Kasumi-1 (cell line): Measurements from ENCODE around the gene CCDC6.
A peak's percentile ranks its signal among the peaks of the same experiment; 100 is the strongest.

ENCODE experiments used
- DNase-seq, 2 experiments: peaks; one replicate each; lab custom pipeline; 2025; lab: John Stamatoyannopoulos, UW

CCDC6 gene

DNA sequence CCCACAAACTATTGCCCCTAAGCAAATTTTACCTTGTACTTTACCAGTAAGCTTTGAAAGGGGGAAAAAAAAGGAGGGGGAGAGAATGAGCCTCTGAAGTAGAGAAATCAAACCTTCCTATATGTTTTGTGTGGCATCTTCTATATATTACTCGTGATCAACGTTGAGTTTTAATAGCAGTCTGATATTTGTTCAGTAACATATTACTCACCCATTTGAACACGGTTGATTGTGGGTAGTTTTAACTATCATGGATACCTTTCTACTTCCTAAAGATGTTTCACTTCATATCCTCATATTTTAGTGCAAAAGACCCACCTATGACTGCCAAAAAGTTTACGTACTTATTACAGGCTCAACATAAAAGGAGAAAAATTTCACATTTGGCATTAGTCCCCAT is 54.5 kb downstream of the CCDC6 start:
- no peak for DNase-seq

DNA sequence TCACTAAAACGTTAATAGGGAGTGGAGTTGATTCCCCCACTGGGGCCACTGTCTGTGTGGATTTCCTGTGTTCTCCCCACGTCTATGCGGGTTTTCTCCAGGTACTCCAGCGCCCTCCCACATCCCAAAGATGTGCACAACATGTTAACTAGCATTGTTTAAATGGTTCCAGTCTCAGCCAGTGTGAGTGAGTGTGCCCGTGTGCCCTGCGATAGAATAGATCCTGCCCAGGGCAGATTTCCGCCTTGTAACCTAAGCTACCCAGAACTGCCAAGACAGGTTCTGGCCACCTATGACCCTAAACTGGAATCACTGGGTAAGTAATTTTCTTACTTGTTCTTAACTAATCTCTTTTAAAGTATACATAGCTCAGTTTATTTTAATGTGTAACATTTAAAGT is 58.5 kb downstream of the CCDC6 start:
- no peak for DNase-seq

DNA sequence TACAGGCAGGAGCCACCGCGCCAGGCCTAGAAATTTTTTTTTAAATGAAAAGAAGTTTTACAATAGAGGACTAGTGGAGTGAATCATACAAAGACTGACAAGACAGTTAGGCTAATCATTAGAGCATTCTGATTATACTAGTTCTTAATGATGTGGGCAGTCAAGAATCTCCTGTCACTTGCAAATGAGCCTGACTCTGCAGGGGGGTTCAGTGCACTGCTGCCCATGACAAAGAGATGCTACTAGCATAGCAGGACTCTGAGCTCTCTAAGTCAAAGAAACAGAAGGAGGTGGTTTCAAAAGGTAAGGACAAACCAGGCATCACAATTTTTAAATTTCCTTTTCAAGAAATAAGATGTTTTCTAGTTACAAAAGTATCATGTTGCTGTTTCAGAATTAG is 59.0 kb downstream of the CCDC6 start:
- no peak for DNase-seq

DNA sequence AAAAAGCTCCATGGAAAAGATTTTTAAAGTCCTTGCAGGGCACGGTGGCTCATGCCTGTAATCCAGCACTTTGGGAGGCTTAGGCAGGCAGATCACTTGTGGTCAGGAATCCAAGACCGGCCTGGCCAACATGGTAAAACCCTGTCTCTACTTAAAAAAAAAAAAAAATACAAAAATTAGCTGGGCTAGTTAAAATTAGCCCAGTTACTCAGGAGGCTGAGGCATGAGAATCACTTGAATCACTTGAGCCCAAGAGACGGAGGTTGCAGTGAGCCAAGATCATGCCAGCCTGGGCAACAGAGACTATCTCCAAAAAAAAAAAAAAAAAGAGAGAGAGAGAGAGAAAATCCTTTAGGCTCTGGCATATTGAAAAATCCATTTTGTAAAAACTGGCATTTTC is 61.9 kb downstream of the CCDC6 start:
- no peak for DNase-seq

DNA sequence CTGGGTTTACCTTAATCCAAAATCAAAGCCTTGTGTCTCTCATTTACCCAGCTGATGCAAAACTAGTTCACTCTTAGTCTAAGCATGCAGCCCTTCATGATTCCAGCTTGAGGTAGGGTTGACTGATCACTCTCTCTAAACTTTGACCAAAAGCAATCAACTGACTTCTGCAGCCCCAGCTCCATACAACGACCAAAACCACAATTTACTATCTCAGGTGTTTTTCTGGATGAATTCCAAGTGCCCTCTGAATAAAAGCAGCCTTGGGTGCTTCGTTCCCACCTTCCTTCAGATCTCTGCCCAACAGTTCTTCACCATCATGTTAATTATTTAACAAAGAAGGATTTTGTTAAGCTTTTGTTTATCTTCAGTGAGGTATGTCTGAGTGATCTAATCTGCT is 62.6 kb downstream of the CCDC6 start:
- DNase-seq: no peak

DNA sequence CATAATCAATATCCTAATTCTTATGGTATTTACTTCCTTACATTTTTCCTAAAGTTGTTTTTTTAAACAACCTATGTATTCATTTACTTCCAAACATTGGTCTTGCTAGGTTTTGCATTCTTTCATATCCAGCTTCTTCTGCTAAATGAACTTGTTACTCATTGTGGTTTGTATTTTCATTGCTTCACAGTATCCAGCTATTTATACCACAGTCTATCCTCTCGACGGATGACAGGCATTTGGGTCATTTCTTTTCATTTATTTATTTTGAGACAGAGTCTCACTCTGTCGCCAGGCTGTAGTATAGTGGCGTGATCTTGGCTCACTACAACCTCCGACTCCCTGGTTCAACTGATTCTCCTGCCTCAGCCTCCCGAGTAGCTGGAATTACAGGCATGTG is 66.8 kb downstream of the CCDC6 start:
- peak; percentile 16 to 39 for DNase-seq

DNA sequence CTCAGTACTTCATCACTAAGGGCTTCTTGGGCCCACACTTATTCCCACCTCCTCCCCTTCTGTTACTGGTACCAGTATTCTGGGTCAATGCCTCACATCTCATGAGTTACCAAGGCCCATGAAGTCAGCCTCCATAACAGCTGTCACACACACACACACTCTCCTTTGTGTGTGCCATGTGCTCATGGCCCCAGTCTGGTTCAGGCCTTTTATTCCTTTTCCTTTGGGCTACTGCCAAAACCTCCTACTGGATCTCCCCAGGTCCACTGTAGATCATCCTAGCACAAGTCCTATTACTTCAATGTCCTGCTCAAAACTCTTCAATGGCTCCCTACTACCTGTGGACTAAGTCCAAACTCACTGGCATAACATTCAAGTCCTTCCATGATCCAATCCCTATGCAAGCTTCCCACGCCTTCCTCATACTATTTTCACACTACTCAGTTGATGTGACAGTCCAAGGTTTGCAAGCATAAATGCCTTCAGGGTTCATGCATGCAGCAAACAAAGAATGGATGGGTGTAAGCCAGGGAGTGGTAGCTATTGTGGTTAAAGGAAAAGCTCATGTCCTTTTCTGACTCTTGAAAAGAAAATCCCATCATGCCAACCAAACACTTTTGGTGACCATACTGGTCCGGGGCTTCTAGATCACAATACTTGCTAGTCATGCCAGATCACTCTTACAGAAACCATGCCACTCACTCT is 68.1 kb downstream of the CCDC6 start:
- no peak for DNase-seq

DNA sequence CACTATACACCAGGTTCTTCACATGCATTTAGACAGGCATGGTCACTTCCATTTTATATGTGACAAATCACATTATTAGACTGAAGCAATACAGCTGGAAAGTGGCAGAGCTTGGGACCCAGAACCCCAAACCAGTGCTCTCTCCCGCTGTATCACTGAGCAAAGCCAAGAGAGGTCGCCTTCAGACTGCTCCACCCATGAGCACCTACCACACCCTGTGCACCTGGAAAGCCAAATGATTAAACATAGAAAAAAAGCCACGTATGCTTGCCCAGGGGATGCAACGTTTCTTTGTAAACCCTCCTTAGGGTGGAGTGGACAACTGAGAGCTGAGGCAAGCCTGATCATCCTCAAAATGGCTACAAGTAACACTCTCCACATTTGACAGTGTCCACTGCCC is 72.5 kb downstream of the CCDC6 start:
- DNase-seq: no peak

DNA sequence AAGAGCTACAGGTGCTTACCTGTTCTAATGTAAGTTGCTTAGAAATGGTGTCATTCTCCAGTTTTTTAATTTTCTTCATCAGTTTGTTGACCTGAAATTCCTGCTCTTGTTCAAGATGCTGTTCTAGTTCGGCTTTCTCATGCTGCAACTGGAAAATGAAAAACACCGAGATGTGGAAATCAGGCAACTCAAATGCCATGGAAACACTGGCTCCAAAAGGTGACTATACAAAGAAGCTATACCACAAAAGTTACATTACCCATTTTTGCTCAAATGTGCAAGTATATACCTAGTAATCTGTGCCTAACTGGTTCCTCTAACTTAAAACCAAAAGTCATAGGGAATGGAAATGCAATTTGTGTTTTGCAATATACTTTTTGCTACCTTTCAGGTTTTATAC is 73.8 kb downstream of the CCDC6 start:
- DNase-seq: no peak

DNA sequence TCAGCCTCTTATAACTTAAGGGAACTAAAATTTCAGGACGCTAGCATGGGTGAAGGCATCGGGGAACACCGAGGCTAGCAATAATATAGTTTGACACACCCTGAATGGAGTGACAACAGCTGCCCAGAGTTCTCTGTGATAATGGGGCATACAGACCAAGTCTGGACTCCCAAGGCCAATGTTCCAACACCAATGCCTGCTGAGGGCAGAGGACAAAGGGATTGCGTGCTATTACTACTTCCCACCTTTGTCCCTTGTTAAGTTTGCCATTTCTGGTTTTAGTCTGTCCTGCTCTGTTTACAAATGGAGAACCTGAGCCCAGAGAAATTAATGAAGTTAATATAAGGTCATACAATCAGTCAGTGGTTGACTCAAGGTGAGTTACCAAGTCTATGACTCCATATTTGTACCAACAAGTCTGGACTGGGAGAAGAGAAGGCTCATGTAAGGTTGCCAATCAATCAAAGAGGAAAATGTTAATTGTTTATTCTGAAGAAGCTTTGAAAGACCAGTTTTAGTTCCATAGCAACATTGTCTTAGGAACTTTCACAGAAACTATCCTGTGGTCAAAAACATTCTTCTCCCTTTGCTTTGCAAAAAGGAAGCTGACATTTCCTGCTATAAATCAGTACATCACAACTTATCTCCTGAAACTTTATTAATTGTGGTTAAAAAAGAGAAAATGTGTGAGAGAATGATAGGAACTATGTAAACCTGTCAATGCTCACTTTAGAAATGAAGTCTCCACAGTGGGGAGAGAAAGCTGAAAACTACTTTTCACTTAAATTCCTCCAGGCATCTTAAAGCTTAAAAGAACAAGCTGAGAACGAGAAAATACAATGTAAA is 74.5 kb downstream of the CCDC6 start:
- DNase-seq: no peak

DNA sequence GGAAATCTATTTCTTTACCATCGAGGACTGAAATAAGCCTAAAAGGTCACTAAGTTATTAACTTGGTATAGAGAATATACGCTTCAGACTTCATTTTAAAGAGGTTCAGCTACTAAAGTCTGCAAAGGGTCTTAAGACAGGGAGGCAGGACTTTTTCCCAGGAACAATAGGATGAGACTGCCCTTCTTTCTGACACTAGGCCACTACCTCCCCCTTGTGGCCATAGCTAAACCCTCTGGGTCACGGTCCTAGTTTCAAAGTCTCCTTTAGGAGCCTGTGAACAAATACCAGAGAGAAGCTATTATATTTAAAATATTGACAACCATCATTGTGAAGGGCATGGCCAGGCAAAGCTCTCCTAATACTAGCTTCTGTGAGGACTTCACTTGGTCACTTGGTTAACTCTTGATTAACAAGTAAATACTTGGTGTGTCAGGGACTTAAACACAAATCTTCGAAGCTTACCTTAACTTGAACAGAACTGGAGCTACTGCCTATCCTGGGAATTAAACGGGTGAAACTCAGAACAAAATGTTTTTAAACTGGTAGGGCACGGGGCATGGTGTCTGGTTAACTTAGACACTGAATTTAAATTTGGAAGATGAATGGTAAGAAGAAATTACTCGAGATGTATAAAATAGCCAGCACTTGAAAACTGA is 75.6 kb downstream of the CCDC6 start:
- DNase-seq: peak; percentile 72 to 77

DNA sequence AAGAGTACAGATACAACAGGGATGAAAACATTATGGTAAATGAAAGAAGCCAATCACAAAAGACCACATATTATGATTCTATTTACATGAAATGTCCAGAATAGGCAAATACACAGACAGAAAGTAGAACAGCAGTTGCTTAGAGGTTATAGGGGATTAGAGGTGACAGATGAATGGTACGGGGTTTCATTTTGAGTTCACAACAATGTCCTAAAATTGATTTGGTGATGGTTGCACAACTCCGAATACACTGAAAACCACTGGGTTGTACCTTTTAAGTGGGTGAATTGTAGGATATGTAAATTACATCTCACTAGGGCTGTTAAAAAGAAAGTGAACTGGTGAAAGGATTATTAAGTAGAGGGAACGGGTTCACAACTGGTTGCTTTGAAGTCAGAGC is 76.8 kb downstream of the CCDC6 start:
- DNase-seq: no peak

DNA sequence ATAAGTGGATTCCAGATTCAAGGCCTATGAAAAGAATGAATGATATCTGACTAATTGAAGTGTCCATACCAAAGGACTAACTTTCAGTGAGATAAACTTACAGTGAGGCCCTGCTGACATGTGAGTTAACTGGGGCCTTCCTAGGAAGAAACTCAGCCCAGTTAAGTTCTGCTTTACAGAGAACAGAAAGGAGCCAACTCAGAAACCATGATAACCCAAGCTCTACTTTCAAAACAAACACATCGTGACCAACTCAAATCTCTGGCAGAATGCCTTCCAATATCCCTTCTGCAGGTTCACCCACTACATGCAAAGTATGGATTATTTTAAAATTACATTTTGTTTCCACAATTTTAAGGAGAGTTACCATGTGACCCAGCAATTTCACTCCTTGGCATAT is 77.3 kb downstream of the CCDC6 start:
- DNase-seq: no peak

DNA sequence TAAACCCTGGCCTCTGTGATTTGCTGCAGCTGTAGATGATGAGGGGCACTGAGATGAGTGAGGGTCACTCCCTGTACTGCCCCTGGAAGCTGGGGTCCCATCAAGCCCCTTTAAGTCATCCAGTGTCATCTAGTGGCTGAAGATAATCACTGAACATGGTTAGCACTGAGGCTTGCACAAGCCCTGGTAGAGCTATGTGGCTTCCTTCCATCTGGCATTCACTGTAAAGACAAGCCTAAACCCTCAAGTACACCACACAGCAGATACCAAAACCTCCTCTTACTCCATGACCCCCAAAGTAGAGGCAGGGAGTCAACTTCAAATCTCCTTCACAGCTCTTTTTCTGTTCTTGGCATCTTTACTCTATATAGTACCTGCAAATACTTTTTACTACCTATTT is 80.4 kb downstream of the CCDC6 start:
- DNase-seq: no peak

DNA sequence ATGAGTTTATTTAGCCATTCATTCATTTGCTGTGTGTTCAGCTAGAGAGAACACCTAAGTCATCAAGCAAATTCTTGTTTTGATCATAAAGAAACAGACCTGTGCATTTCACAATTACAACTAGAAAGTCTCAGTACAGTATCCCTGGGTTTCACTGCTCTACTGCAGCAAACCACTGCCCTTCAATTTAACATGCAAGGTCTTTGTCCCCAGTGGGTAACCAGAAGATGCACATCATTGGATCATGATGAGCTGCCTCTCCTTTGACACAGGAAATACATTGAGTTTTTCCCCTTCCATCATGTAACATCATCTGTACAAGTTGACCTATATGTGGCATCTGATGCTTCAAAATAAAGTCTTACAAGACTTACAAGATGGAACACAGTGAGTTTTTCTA is 82.6 kb downstream of the CCDC6 start:
- no peak for DNase-seq

DNA sequence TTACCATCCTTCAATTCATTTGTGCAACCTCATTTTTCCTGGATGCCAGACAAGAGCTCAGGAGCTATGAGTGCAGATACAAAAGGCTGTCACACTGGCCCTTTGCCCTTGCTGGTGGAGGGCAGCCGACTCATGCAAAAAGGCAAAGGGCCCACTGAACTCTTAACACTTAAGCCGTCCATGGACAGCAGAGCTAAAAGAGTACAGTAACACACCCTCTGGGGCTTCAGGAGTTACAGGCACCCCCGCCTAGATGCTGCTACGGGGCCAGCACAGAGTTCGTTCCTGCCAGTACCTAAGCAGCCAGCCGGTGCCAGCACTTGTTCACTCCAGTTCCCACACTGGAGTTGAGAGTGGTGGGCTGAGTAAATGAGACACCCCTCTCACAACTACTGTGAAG is 83.2 kb downstream of the CCDC6 start:
- DNase-seq: no peak

DNA sequence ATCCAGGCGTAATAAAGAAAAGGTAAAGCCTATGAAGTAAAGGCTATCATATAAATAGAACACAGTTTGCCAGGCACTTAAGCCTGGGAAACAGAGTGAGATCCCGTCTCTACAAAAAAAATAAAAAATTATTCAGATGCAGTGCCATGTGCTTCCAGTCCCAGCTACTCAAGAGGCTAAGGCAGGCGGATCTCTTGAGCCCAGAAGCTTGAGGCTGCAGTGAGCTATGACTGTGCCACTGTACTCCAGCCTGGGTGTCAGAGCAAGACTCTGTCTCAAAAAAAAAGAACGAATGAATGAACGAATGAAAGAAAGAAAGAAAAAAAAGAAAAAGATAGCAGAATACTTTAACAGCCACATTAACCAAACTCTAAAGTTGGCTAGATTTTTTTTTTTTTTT is 85.9 kb downstream of the CCDC6 start:
- DNase-seq: no peak

DNA sequence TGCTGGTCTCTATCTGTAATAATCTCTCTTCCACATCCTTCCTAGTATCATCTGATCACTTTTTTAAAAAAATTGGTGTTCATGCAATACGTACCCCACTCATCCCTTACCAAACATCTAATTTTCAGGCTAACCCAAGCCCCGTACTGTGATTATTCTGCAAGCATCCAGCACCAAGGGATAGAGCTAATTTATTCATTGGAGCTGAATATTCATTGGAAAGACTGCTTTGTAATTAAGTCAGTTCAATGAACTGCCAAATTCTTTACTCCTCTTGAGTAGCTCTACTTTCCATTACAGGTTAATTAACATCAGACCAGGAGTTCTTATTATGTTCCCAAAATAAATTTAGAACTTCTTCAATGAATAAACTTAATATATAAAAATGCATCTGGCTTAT is 86.7 kb downstream of the CCDC6 start:
- DNase-seq: no peak

DNA sequence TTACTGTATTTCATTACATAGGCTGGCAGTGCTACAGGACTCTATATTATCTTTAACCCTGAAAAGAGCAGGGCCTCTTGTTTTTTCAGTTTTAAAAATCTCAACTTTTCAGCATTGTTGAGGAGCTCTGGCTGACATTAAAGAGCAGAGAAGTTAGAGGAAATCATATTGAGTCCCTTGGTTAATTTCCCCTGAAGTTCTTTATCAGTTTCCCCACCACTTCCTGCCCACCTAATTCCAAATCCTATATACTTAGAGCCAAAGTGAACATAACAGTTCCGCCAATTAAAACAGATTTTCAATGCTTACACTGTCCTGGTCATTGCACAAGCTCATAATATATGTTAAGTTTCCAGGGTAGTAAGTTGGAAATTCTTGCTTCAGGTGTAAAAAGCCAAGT is 87.1 kb downstream of the CCDC6 start:
- DNase-seq: no peak

DNA sequence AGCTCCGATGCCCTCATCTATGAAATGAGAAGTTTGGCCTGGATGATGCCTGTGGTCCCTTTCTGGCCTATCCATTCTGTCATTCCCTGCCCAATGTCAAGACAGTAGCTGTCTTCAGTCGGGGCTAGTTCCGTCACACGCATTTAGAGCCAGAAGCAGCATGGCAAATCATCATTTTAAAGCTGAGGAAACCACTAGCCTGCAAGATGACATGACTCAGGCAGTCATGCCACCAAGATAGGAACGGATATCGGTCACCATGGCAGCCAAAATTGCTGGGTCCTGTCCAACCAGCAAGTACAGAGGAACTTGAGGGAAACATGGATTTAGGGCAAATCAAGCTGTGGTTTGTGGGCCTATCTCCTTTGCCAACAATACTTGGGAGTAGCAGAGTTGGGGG is 88.6 kb downstream of the CCDC6 start:
- DNase-seq: peak; percentile 82 to 90

DNA sequence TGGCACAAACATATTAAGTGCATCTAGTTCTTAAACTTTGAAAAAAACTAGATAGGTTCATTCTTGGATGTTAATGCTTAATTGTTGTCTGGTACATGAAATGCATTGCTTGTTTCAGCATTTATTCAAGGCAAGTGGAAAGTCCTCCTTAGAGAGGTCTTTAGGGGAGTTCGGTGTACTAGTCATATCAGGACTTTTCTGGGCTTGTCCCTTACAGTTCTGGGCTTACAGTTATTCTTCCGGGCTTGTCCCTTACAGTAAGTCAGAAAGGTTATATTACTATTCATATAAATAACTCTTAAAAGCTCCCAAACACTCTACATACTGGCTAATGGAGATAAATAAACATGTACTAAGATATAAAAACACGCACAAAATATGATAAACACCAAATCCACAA is 91.5 kb downstream of the CCDC6 start:
- no peak for DNase-seq

DNA sequence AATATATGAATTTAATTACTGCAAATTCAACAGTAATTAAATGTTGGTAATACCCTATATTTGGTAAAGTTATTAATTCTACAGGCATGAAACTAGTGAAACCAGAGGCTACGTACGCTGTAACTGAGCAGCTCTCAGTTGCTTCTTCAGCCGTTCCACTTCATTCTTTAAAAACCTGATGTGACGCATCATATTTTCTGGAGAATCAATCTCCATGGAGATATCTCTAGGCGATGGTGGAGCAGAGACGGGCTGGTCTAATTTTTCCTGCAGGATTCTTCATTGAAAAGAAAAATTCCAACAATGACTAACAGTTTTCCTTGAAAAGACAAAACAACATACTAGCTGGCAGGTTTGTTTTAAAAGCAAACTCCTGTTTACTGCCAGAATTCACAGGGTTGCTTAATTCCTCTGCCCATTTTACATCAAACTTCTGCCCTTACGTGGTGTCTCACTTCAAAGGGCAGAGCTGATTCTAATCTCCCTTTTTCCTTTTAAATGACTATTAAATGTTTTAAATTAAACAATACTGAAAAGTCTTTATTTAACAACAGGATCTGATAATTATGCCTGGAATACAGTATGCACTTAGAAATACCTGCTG is 93.7 kb downstream of the CCDC6 start:
- no peak for DNase-seq

DNA sequence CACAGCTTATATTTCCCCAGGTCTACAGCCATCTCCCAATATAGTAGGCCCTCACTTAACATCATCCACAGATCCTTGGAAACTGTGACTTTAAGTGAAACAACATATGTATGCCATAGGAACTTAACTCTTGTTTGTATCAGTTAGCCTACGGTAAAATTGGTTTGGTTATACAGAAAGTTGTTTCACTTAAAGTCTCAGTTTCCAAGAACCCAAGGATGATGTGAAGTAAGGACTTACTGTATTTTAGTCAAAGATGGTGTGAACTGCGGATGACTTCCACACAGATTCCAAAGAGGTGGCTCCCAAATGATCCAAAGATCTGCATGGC is 96.7 kb downstream of the CCDC6 start:
- DNase-seq: no peak
